ENCODE results near the gene NPHP3. TPM values are rescaled to one million over a fixed set of nuclear protein-coding genes. Genes with fewer than 3 reads are reported as not detected.

Gene NPHP3
- total RNA-seq, 8 experiments from 2014 or later = 8.2 to 42.9 (median 16.7) TPM

DNA sequence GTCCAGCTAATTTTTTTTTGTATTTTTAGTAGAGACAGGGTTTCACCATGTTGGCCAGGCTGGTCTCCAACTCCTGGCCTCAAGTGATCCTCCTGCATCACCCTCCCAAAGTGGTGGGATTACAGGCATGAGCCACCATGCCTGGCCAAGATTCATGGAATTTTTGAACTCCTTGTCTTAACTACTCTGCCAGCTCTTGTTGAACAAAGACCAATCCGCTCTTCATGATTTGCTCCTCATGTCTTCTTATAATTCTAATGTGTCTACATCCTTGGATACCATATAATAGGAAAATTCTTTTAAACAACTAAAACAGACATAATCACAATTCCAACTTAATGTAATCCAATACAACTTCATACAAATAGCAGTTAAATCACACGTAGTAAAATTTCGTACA, 40.8 kb downstream of the NPHP3 start:
- in situ Hi-C loops (cut with MboI; ENCODE audit: low pct_unique_long_range_greater_than_20kb in 2 of 9, low sequenced_read_pairs in 9 of 9, unreplicated experiment in 9 of 9) = no loop called here
- WGBS, 10 experiments = 89 to 100% (median 99%) methylated on average over 1 to 3 of the region's 3 CpGs
- no peak for ATAC-seq (replicated peaks in 6 of 8)
- Histone ChIP-seq H3K27ac (no peak overlapping the region), H3K4me3 (no peak overlapping the region), H3K4me1 (replicated peaks in 1 of 2) (no peaks in the 10 kb centered on the region)

DNA sequence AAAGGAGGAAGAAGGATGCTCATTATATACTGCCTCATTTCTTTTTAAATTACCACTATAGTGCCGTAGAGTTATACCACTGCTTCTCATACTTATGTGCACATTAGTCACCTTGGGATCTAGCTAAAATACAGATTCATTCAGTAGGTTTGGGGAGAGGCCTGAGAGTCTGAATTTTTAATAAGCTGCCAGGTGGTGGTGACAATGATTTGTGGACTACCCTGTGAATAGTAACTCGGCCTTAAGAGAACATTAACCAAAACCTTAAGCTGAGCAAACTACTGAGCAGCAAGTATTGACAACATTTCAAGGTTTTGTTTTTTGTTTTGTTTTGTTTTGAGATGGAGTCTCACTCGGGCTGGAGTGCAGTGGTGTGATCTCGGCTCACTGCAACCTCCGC, 42.3 kb downstream of the NPHP3 start:
- Histone ChIP-seq H3K4me1 (replicated peaks in 1 of 2) (no peaks in the 10 kb centered on the region), H3K27ac (no peak overlapping the region), H3K4me3 (no peak overlapping the region)
- WGBS, 10 experiments = 72 to 100% (median 100%) methylated on average over 1 to 5 of the region's 5 CpGs; no CpG with 5 or more reads in 1 of the 10 experiments
- in situ Hi-C loops (cut with MboI; ENCODE audit: low pct_unique_long_range_greater_than_20kb in 2 of 9, low sequenced_read_pairs in 9 of 9, unreplicated experiment in 9 of 9) = no loop called here
- no peak for ATAC-seq (replicated peaks in 6 of 8)

DNA sequence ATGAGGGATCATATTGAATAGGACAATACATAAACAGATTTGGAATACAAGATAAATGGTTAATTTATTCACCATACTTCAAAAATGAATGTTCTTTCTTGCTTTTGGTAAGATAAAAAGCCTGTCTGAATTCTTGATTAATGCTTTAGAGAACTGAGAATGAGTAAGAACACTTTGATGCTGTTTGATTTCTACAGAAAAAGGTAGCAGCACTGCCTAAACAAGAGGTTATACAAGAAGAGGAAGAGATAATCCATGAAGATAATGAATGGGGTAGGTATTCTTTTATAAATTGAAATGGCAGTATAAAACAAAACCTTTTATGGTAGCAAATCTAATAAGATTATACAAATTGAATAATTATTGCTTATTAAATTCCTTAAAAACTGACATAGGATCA, 46.8 kb downstream of the NPHP3 start:
- in situ Hi-C loops (cut with MboI; ENCODE audit: low pct_unique_long_range_greater_than_20kb in 2 of 9, low sequenced_read_pairs in 9 of 9, unreplicated experiment in 9 of 9) = no loop called here

DNA sequence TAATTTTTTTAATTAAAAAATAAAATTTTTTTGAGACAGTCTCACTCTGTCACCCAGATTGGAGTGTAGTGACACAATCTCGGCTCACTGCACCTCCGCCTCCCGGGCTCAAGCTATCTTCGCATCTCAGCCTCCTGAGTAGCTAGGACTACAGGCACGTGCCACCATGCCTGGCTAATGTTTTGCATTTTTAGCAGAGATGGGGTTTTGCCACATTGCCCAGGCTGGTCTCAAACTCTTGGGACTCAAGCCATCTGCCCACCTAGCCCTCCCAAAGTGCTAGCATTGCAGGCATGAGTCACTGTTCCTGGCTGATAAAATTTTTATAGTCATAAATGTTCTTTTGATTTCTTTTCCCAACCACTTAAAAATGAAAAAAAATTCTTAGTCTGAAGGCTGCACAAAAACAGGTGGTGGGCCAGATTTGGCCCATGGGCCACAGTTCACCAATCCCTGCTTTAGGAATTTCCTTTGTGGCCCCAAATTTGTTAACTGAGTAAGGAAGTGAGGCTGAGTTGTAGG, 52.9 kb downstream of the NPHP3 start:
- H3K27ac ChIP-seq = no peak overlapping the region
- no peak for ATAC-seq (replicated peaks in 6 of 8)
- WGBS, 10 experiments = 86 to 100% (median 97%) methylated on average over 1 to 5 of the region's 5 CpGs; no CpG with 5 or more reads in 3 of the 10 experiments
- H3K4me3 ChIP-seq = no peak overlapping the region
- in situ Hi-C loops (cut with MboI; ENCODE audit: low pct_unique_long_range_greater_than_20kb in 2 of 9, low sequenced_read_pairs in 9 of 9, unreplicated experiment in 9 of 9) = no loop called here
- peaks cover 0 to 5% of the 10 kb centered on the region in 2 donors for H3K4me1 ChIP-seq (replicated peaks in 1 of 2)

More for the DNA sequence above, 46.8 kb downstream of the NPHP3 start:
- no peak overlapping the region for H3K4me3 ChIP-seq
- ATAC-seq (replicated peaks in 6 of 8) = no peak
- H3K27ac ChIP-seq = no peak overlapping the region
- no peaks in the 10 kb centered on the region for H3K4me1 ChIP-seq (replicated peaks in 1 of 2)

DNA sequence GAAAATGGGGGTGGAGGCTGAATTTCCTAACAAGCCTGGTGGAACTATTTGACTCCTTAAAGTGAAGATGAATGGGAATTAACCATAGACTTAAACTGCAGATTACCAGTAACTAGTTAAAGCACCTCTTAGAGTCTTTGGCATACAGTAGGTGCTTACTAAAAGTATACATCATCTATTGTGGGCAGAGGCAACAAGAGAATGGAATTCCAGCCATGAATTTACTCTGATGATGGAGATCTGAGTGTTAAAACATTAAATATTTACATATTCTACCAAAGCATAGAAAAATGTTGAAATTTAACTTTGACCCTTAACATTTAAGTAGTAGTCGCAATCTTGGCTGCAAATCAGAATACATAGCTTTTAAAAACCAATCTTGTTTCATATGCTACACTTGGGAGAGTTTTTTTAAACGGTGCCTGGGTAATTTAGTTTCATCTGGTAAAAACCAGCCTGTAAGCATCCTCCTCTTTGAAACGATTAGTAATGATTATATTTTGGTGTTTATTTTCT, 56.9 kb downstream of the NPHP3 start:
- Histone ChIP-seq H3K27ac (no peak overlapping the region), H3K4me1 (replicated peaks in 1 of 2) (peaks cover 0 to 20% of the 10 kb centered on the region in 2 donors), H3K4me3 (no peak overlapping the region)
- WGBS, 10 experiments = 14 to 100% (median 84%) methylated on average over 1 to 3 of the region's 3 CpGs; no CpG with 5 or more reads in 1 of the 10 experiments
- in situ Hi-C loops (cut with MboI; ENCODE audit: low pct_unique_long_range_greater_than_20kb in 2 of 9, low sequenced_read_pairs in 9 of 9, unreplicated experiment in 9 of 9) = no loop called here
- ATAC-seq (replicated peaks in 6 of 8) = no peak

DNA sequence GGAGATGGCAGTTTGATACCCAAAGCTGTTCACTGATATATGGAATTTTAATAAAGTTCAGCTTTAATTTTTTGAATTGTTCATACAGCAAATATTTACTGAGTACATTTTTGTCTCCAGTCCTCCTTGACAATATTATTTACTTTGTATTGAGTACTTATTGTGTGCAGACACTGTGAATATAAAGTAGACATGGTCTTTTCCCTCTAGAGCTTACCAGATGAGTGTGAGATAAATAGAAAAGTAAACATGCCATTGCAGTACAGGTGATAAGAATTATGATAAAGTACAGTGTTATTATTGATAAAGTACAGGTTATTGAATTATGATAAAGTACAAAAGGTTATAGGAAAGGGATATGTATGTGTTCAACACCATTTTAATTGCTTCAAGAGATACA, 60.0 kb downstream of the NPHP3 start:
- in situ Hi-C loops (cut with MboI; ENCODE audit: low pct_unique_long_range_greater_than_20kb in 2 of 9, low sequenced_read_pairs in 9 of 9, unreplicated experiment in 9 of 9) = no loop called here
- ATAC-seq (replicated peaks in 6 of 8) = no peak
- H3K27ac ChIP-seq = no peak overlapping the region
- H3K4me1 ChIP-seq (replicated peaks in 1 of 2) = peaks cover 0 to 30% of the 10 kb centered on the region in 2 donors
- H3K4me3 ChIP-seq = peak overlapping the region in 2 of 5 donors; percentile 79 to 85

DNA sequence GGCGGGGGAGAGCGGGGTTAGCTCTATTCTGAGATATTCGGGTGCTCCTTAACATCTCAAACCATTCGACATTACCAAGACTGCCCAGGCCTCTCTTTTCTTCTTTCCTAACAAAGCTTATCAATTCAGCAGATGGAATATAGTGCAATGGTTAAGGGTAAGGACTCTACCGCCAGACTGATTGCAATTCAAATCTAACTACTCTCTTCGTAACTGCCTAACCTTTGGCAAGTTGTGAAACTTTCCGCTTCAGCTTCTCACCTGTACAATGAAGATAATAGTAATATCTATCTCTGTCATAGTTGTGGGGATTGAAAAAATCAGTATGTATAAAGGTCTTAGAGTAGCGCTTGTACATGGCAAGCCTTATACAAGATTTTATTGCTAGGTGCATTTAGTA, 61.1 kb downstream of the NPHP3 start:
- 0 to 20% (median 10%) methylated on average over 1 to 4 of the region's 8 CpGs; no CpG with 5 or more reads in 2 of the 10 experiments for WGBS, 10 experiments
- ATAC-seq (replicated peaks in 6 of 8) = no peak
- Histone ChIP-seq H3K27ac (peak overlapping the region; percentile 88 to 94), H3K4me1 (replicated peaks in 1 of 2) (peaks cover 0 to 30% of the 10 kb centered on the region in 2 donors), H3K4me3 (peak overlapping the region; percentile 64 to 88 (median 79))
- in situ Hi-C loops (cut with MboI; ENCODE audit: low pct_unique_long_range_greater_than_20kb in 2 of 9, low sequenced_read_pairs in 9 of 9, unreplicated experiment in 9 of 9) = no loop called here

DNA sequence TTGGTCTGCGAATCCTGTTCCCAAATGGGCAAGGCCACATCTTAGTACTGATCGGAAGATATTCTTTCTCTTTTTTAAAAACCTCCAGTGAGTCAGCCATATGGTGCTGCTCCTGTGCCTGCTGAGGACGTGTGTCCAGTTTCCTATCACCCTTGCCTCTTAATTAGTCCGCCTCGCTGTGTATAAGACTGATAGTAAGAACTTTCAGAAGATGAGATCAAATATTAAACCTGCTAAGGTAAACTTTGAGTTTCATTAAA, 61.5 kb downstream of the NPHP3 start:
- Histone ChIP-seq H3K27ac (peak overlapping the region; percentile 88 to 94), H3K4me3 (peak overlapping the region; percentile 64 to 88 (median 79)), H3K4me1 (replicated peaks in 1 of 2) (peaks cover 0 to 30% of the 10 kb centered on the region in 2 donors)
- 0 to 13% (median 0%) methylated on average over 1 to 3 of the region's 5 CpGs; no CpG with 5 or more reads in 4 of the 10 experiments for WGBS, 10 experiments
- in situ Hi-C loops (cut with MboI; ENCODE audit: low pct_unique_long_range_greater_than_20kb in 2 of 9, low sequenced_read_pairs in 9 of 9, unreplicated experiment in 9 of 9) = no loop called here
- peak in 2 of 8 experiments; percentile 10 to 11 for ATAC-seq (replicated peaks in 6 of 8)

DNA sequence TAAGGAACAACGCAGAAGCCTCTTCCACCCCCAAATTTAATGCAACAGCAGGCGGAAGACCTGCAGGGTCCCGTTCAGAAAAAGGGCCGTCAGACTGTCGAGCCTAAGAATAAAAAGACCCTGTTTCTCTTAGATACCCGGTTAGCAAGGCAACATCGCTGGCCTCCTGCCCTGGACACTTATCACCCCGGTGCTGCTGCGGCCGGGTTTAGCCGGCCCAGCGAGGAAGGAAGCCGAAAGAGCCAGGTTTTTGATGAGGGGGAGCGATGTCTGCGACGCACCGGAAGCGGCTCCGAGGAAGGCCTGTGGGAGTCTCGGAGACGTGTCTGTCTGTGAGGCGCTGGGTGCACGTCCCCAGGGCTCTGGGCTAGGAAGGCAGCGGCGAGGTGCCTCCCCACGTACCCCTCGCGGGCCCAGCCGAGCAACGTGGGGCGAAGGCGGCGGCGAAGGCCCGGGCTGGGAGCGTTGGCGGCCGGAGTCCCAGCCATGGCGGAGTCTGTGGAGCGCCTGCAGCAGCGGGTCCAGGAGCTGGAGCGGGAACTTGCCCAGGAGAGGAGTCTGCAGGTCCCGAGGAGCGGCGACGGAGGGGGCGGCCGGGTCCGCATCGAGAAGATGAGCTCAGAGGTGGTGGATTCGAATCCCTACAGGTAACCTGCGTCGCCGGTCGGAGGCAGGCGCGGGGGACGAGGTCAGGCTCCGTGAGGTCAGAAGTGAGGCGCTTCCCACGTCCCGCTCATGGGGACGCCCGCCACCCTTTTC, 62.0 kb downstream of the NPHP3 start, which contains the start of gene UBA5:
TSS of gene UBA5 (plus strand) at position 278 of the 759 bp plus-strand sequence. CDS start at position 487, 209 bp downstream.
- H3K27ac ChIP-seq = peak within 1 kb of the TSS; percentile 88 to 94
- in situ Hi-C loops (cut with MboI; ENCODE audit: low pct_unique_long_range_greater_than_20kb in 2 of 9, low sequenced_read_pairs in 9 of 9, unreplicated experiment in 9 of 9) = no loop called here
- 0 to 7% (median 1%) methylated on average over 3 to 26 of the region's 64 CpGs; no CpG with 5 or more reads in 6 of the 10 experiments for WGBS, 10 experiments

DNA sequence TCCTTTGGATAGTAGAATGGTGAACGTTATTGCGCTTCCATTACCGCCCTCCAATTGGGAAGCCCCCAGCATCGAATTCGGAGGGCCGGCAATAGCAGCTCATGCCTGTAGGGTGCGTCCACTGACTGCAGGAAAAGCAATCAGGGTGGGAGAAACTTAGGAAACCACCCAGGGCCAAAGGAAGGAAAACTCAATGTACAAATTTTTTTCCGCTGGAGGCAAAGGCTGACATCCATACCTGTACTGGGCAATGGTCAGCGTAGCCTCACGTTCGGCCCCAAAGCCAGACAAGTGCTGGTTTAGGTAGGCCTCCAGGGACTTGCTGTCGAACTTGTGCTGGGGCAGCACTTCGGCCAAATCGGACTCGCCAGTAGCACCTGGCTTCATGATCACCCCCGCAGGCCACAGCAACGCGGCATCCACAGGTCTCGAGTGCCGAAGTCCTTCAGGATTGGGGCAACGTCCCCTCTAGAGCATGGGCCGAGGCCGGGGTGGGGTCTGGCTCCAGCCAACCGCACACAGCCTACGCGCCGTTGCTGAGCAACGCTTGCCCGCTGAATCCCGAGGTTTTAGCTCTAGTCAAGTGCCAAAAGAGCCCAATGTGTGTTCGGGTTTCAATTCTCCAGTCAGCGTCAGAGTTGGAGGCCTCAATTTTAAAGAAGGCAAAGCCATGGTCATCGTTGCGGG, 62.7 kb downstream of the NPHP3 start, which contains the start of gene ACAD11:
TSS of gene ACAD11 (minus strand) at position 445 of the 687 bp plus-strand sequence. CDS start at position 387, 58 bp downstream.
- H3K27ac ChIP-seq = peak within 1 kb of the TSS; percentile 88 to 94
- in situ Hi-C loops (cut with MboI; ENCODE audit: low pct_unique_long_range_greater_than_20kb in 2 of 9, low sequenced_read_pairs in 9 of 9, unreplicated experiment in 9 of 9) = no loop called here
- H3K4me1 ChIP-seq (replicated peaks in 1 of 2) = peaks cover 0 to 26% of the 10 kb centered on the region in 2 donors
- peak; percentile 75 to 86 (median 82) for ATAC-seq (replicated peaks in 6 of 8)
- peak within 1 kb of the TSS; percentile 64 to 88 (median 79) for H3K4me3 ChIP-seq
- 0 to 2% (median 0%) methylated on average over 1 to 11 of the region's 34 CpGs; no CpG with 5 or more reads in 2 of the 10 experiments for WGBS, 10 experiments

More for the DNA sequence above, 62.0 kb downstream of the NPHP3 start, which contains the start of gene UBA5:
- peaks cover 0 to 30% of the 10 kb centered on the region in 2 donors for H3K4me1 ChIP-seq (replicated peaks in 1 of 2)
- peak; percentile 64 to 82 (median 76) for ATAC-seq (replicated peaks in 6 of 8)
- H3K4me3 ChIP-seq = peak within 1 kb of the TSS; percentile 64 to 88 (median 79)

DNA sequence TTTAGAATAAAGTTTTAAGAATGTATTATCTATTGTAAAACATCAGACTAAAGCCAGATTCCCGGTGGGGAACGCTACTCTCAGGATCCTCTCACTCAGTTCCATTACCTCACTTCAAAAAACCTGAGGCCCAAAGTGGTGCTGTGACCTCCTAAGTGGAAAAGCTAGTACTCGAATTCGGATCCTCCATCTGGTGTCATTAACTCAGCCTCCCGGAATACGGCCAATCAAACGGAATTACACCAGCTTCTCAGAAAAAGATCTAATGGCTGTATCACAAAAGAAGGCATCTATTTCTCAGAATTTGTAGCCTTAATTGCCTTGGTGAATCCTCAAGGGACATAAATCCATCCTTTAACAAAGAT, 63.2 kb downstream of the NPHP3 start:
- peaks cover 0 to 25% of the 10 kb centered on the region in 2 donors for H3K4me1 ChIP-seq (replicated peaks in 1 of 2)
- in situ Hi-C loops (cut with MboI; ENCODE audit: low pct_unique_long_range_greater_than_20kb in 2 of 9, low sequenced_read_pairs in 9 of 9, unreplicated experiment in 9 of 9) = no loop called here
- WGBS, 10 experiments = 0 to 11% (median 0%) methylated on average over 1 to 7 of the region's 7 CpGs; no CpG with 5 or more reads in 4 of the 10 experiments
- ATAC-seq (replicated peaks in 6 of 8) = peak in 5 of 8 experiments; percentile 1 to 5 (median 2)
- peak overlapping the region in 1 of 2 donors; percentile 94 for H3K27ac ChIP-seq
- H3K4me3 ChIP-seq = peak overlapping the region; percentile 64 to 88 (median 79)

DNA sequence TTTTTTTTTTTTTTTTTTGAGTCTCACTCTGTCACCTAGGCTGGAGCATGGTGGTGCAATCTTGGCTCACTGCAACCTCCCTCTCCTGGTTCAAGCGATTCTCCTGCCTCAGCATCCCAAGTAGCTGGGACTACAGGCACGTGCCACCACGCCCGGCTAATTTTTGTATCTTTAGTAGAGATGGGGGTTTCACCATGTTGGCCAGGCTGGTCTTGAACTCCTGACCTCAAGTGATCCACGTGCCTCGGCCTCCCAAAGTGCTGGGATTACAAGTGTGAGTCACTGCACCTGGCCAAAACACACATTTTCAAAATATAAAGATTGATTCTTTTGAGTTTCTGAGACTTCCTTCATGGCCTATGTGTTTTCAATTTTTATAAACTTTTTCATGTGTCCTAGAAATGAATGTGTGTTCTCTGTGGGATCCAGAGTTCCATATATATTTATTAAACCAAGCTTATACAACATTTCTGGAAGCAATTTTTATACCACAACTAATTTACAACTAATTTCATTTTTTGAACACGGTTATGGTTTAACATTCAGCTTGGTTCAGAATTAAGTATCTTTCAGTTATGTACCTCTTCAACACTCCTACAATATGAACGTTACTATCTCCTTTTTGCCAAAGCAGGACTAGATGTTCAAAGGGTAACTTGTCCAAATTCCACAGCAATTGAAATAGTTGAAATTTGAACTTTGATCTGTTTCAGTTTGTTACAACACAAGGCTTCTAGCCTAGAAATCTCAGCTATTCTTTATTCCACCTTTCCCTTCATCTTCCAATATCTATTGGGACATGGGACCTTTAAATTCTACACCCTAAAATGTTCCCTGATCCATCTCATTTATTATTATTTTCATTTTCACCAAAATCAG, 64.1 kb downstream of the NPHP3 start:
- no peak for ATAC-seq (replicated peaks in 6 of 8)
- Histone ChIP-seq H3K27ac (no peak overlapping the region), H3K4me3 (peak overlapping the region in 3 of 5 donors; percentile 79 to 88 (median 85)), H3K4me1 (replicated peaks in 1 of 2) (peaks cover 0 to 25% of the 10 kb centered on the region in 2 donors)
- 27 to 100% (median 83%) methylated on average over 1 to 8 of the region's 8 CpGs for WGBS, 10 experiments
- in situ Hi-C loops (cut with MboI; ENCODE audit: low pct_unique_long_range_greater_than_20kb in 2 of 9, low sequenced_read_pairs in 9 of 9, unreplicated experiment in 9 of 9) = no loop called here
